GM12872 (cell line): Measurements from ENCODE around the gene FMR1.

ENCODE experiments used
- TF ChIP-seq, protein P1 (sequence below): IDR thresholded peaks from 3 replicates; pipeline ENCODE4 v1.5.1; 2011; ENCODE audit warnings: low read depth, mild to moderate bottlenecking, low read length, moderate library complexity; ENCODE audit not compliant: insufficient read depth

Gene FMR1

GRCh38 chrX:147948531-147948930 lies 36.8 kb downstream of the FMR1 start:
- TF ChIP-seq, protein P1, sequence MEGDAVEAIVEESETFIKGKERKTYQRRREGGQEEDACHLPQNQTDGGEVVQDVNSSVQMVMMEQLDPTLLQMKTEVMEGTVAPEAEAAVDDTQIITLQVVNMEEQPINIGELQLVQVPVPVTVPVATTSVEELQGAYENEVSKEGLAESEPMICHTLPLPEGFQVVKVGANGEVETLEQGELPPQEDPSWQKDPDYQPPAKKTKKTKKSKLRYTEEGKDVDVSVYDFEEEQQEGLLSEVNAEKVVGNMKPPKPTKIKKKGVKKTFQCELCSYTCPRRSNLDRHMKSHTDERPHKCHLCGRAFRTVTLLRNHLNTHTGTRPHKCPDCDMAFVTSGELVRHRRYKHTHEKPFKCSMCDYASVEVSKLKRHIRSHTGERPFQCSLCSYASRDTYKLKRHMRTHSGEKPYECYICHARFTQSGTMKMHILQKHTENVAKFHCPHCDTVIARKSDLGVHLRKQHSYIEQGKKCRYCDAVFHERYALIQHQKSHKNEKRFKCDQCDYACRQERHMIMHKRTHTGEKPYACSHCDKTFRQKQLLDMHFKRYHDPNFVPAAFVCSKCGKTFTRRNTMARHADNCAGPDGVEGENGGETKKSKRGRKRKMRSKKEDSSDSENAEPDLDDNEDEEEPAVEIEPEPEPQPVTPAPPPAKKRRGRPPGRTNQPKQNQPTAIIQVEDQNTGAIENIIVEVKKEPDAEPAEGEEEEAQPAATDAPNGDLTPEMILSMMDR, result no peak

DNA sequence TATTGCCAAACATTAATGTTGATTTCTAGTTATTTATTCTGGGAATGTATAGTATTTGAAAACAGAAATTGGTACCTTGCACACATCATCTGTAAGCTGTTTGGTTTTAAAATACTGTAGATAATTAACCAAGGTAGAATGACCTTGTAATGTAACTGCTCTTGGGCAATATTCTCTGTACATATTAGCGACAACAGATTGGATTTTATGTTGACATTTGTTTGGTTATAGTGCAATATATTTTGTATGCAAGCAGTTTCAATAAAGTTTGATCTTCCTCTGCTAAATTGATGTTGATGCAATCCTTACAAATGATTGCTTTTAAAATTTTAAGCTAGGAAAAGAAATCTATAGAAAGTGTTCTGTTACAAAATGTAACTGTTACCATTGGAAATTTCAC lies 38.6 kb downstream of the FMR1 start:
- TF ChIP-seq, protein P1, result no peak

DNA sequence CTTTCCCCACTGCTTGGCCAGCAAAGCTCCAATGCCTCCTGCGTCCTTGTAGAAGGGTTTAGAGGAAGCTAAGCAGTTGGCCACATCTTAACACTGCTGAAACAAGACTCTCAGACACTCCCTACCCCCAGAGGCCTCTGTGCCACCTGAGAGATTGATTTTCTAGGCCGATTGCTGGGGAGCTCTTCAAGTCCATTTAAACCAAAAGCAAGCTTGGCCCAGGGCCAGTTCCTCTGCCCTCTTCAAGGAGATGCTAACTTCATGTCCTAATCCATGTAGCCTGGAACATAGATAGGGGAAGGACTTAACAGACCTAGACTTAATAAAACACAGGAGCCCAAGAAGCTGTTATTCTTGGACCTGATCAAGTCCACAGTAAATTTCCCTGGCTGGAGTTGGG lies 42.3 kb downstream of the FMR1 start:
- TF ChIP-seq, protein P1, result no peak

DNA sequence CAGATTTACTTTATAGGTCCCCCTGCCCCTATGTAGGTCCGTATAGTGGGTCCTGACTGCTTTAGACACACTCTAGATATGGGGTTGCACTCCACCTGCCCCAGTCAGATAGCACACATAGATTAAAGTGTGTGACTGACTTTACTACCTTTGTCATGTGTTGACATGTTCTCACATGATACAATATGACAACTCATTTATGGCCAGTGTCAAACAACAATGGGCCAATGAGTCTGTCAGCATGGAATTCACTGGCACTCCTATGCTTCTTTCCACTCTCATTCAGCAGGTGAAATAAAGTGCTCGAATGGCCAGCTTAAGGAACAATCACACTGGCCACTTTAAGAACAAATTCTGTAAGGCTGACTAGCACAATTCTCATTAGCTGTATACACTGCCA lies 45.6 kb downstream of the FMR1 start:
- TF ChIP-seq, protein P1, result no peak

GRCh38 chrX:147958291-147958690 lies 46.6 kb downstream of the FMR1 start:
- TF ChIP-seq, protein P1, result no peak

DNA sequence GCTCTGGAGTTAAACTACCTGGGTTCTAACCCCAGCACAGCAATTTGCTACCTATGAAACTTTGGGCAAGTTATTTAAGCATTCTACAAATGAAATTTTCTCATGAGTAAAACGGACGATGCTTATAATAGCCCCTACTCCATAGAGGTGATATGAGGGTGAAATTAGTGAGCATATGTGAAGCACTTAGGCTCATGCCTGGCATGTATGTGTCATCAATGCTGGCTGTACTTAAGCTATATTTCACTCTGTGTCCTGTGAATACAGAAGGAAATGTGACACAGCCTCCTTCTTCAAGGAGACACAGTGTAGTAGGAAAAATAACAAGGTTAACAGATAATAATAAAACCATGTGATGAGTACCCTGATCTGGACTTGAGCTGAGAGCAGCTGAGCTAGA lies 49.0 kb downstream of the FMR1 start:
- TF ChIP-seq, protein P1, result no peak

DNA sequence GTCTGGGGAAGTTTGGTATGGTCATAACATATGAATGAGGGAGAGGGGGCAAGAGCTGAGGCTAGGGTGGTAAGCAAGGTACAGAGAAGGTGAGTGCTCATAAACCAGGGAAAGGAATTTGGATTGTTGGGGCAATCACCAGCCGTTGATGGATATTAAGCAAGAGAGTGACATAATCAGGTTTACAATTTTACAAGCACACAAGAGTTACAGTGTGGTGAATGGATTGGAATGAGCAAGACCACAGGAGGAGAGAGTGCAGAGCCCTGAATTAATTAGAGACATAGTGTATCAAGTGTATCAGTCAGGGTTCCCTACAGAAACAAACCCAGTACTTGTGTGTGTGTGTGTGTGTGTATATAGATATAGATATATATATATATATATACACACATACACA lies 50.8 kb downstream of the FMR1 start:
- TF ChIP-seq, protein P1, result no peak

DNA sequence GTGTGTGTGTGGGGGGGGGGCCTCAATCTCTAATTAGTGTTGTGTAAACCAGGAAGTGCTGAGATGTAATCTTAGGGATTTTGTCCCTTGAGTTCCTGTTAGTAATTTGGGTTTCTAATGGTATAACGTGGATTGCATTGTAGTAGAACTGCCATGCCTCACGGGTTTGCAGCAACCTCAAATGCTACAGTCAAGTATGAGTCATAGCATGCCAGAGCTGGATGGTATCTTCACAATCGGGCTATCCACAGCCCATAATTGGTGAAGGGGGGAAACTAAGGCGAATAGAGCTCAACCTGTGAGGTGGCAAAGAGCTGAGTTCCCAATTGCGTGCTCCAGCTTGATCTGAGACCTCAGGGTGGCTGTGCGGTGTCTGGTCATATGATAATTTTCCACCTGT lies 67.2 kb downstream of the FMR1 start:
- TF ChIP-seq, protein P1, result no peak
